OCI-LY1 (cell line): ENCODE data around the gene ADAMTS17.

Experiments
- H2AFZ ChIP-seq: fragments of 200-600 bp; sonication (generic), shearing (Covaris generic); 2 replicates; pipeline ENCODE4 v1.6.0; 2014; ENCODE audit warnings: antibody characterized with exemption, mild to moderate bottlenecking, low read length
- H3F3A ChIP-seq: fragments of 200-600 bp; sonication (generic), shearing (Covaris generic); 2 replicates; pipeline ENCODE4 v1.6.0; 2014; ENCODE audit warnings: mild to moderate bottlenecking, antibody characterized with exemption, low read length, moderate library complexity; ENCODE audit not compliant: insufficient read depth
- H3K27ac ChIP-seq: fragments of 200-600 bp; sonication (generic); 2 replicates; pipeline ENCODE4 v1.5.1; 2014; ENCODE audit warnings: low read length, mixed run types, mild to moderate bottlenecking, low read depth; ENCODE audit not compliant: poor library complexity, severe bottlenecking
- H3K27me3 ChIP-seq: fragments of 200-600 bp; sonication (generic); 2 replicates; pipeline ENCODE4 v1.6.0; 2014; ENCODE audit warnings: antibody characterized with exemption, mild to moderate bottlenecking, low read length, moderate library complexity; ENCODE audit not compliant: insufficient read depth
- H3K36me3 ChIP-seq: fragments of 200-600 bp; sonication (generic); 2 replicates; pipeline ENCODE4 v1.6.1; 2014; ENCODE audit warnings: mild to moderate bottlenecking, antibody characterized with exemption, low read length, moderate library complexity, mixed read lengths; ENCODE audit not compliant: insufficient read depth
- H3K4me1 ChIP-seq: fragments of 200-600 bp; sonication (generic); 2 replicates; pipeline ENCODE4 v1.5.1; 2014; ENCODE audit warnings: mild to moderate bottlenecking, low read length, moderate library complexity; ENCODE audit not compliant: insufficient read depth, severe bottlenecking
- H3K4me2 ChIP-seq: fragments of 200-600 bp; sonication (generic), shearing (Covaris generic); 2 replicates; pipeline ENCODE4 v1.6.1; 2014; ENCODE audit warnings: low read length
- H3K4me3 ChIP-seq: fragments of 200-600 bp; sonication (generic); 2 replicates; pipeline ENCODE4 v1.5.1; 2014; ENCODE audit warnings: low read length, low read depth, mild to moderate bottlenecking, mixed read lengths; ENCODE audit not compliant: poor library complexity, severe bottlenecking
- H3K79me2 ChIP-seq: fragments of 200-600 bp; shearing (Covaris generic); 2 replicates; pipeline ENCODE4 v1.6.1; 2016; ENCODE audit warnings: mixed run types, low read length, mixed read lengths; ENCODE audit not compliant: insufficient read depth
- H3K9ac ChIP-seq: fragments of 200-600 bp; sonication (generic), shearing (Covaris generic); 2 replicates; pipeline ENCODE4 v1.6.1; 2014; ENCODE audit warnings: mild to moderate bottlenecking, low read length, mixed read lengths
- H3K9me2 ChIP-seq: fragments of 200-600 bp; sonication (generic), shearing (Covaris generic); 2 replicates; pipeline ENCODE4 v1.6.1; 2014; ENCODE audit warnings: low read depth, mild to moderate bottlenecking, low read length, mixed read lengths
- H3K9me3 ChIP-seq: fragments of 200-600 bp; shearing (Covaris generic); 2 replicates; pipeline ENCODE4 v1.6.1; 2014; ENCODE audit warnings: low read length, mixed read lengths
- H4K20me1 ChIP-seq: fragments of 200-600 bp; sonication (generic), shearing (Covaris generic); 2 replicates; pipeline ENCODE4 v1.6.0; 2016; ENCODE audit warnings: mild to moderate bottlenecking, low read length; ENCODE audit not compliant: insufficient read depth
- CTCF ChIP-seq: fragments of 200-600 bp; sonication (generic), shearing (Covaris generic); IDR thresholded peaks from 2 replicates; pipeline ENCODE4 v1.5.1; 2017; ENCODE audit warnings: mild to moderate bottlenecking, antibody characterized with exemption, low read length, moderate library complexity, mixed read lengths
- EZH2 ChIP-seq: fragments of 200-600 bp; sonication (generic), shearing (Covaris generic); IDR thresholded peaks from 2 replicates; pipeline ENCODE4 v1.8.0; 2017; ENCODE audit warnings: borderline replicate concordance, mixed run types, mild to moderate bottlenecking, antibody characterized with exemption, low read length, moderate library complexity, mixed read lengths

ADAMTS17 gene

GRCh38 chr15:100261302-100262240, 80.2 kb downstream of the ADAMTS17 start:
- Histone ChIP-seq H3K4me3 (no peak overlapping the region), H3K27ac (no peak overlapping the region), H3K4me1 (no peaks in the 10 kb centered on the region)

GRCh38 chr15:100259266-100259665, 82.5 kb downstream of the ADAMTS17 start:
- TF ChIP-seq CTCF (no peak), EZH2 (no peak)
- Histone ChIP-seq H3K4me3 (no peak overlapping the region), H3K9me3 (no peaks in the 10 kb centered on the region), H3K4me1 (no peaks in the 10 kb centered on the region), H3K4me2 (no peak overlapping the region), H3K9ac (no peak overlapping the region), H3K9me2 (no peaks in the 10 kb centered on the region), H3K79me2 (no peaks in the 10 kb centered on the region), H3F3A (no peaks in the 10 kb centered on the region), H3K36me3 (no peaks in the 10 kb centered on the region), H3K27me3 (no peaks in the 10 kb centered on the region), H4K20me1 (no peaks in the 10 kb centered on the region), H2AFZ (no peak overlapping the region), H3K27ac (no peak overlapping the region)

More at GRCh38 chr15:100261302-100262240, 80.2 kb downstream of the ADAMTS17 start:
- Histone ChIP-seq H3K27me3 (no peaks in the 10 kb centered on the region), H3K79me2 (no peaks in the 10 kb centered on the region), H3K36me3 (no peaks in the 10 kb centered on the region), H3K4me2 (no peak overlapping the region), H3K9me3 (no peaks in the 10 kb centered on the region), H4K20me1 (no peaks in the 10 kb centered on the region), H2AFZ (no peak overlapping the region), H3F3A (no peaks in the 10 kb centered on the region), H3K9me2 (no peaks in the 10 kb centered on the region), H3K9ac (no peak overlapping the region)
- TF ChIP-seq EZH2 (no peak), CTCF (no peak)

DNA sequence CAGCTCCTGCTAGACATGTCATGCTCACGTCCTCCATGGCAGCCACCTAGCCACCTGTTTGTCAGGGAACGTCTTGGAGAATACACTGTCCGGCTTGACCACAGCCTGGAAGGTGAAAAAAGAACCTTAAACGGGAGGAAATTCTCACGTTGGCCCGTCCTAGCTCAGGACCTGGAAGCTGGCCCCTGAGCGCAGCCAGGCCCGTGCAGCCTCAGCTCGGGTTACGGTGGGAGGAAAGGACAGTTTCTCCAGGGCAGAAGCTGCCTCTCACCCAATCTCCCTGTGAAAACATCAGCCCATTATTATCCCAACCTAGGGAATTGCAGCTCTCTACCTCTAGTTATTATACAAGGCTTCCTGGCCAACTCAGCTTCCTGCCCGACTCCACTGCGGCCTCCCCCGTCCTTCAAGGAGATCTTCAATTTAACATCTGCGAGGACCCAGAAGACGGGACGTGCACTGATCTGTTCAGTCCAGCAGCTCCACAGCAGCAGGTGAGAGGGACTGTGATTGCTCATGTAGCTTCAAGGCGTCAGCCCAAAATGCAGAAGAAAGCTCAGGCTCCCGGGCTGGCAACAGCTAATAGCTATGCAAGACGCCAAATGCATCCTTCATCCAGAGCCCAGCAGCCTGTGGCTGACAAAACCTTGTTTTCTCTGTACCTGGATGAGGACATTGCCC, 84.7 kb downstream of the ADAMTS17 start:
- no peak overlapping the region for H3K9ac ChIP-seq
- no peaks in the 10 kb centered on the region for H3K79me2 ChIP-seq
- TF ChIP-seq EZH2 (no peak), CTCF (no peak)
- no peak overlapping the region for H3K27ac ChIP-seq
- H4K20me1 ChIP-seq = no peaks in the 10 kb centered on the region
- no peaks in the 10 kb centered on the region for H3F3A ChIP-seq
- no peak overlapping the region for H3K4me2 ChIP-seq
- no peak overlapping the region for H3K4me3 ChIP-seq
- no peaks in the 10 kb centered on the region for H3K36me3 ChIP-seq
- H2AFZ ChIP-seq = no peak overlapping the region
- no peaks in the 10 kb centered on the region for H3K9me3 ChIP-seq
- H3K27me3 ChIP-seq = no peaks in the 10 kb centered on the region
- no peaks in the 10 kb centered on the region for H3K4me1 ChIP-seq
- no peaks in the 10 kb centered on the region for H3K9me2 ChIP-seq
